GM18867 (cell line): ENCODE data around the gene PRKD1.

Experiments
- ATAC-seq: cut with Tn5 transposase; IDR thresholded peaks from one replicate; pipeline ENCODE4 v1.9.1; 2021; ENCODE audit warnings: mild to moderate bottlenecking, moderate library complexity; ENCODE audit not compliant: unreplicated experiment

PRKD1 gene

DNA sequence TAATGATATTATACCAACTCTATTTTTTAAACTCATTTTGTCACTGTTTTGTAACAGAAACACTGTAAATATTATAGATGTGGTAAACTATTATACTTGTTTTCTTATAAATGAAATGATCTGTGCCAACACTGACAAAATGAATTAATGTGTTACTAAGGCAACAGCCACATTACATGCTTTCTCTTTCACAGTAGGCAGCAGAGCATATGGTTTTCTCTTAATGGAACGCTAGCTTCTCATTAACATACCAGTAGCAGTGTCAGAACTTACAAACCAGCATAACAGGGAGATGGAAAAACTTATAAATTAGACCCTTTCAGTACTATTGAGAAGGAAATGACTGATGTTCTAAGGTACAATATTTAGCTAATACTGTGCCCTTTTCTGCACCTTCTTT, 398.8 kb downstream of the PRKD1 start:
- no peak for ATAC-seq

DNA sequence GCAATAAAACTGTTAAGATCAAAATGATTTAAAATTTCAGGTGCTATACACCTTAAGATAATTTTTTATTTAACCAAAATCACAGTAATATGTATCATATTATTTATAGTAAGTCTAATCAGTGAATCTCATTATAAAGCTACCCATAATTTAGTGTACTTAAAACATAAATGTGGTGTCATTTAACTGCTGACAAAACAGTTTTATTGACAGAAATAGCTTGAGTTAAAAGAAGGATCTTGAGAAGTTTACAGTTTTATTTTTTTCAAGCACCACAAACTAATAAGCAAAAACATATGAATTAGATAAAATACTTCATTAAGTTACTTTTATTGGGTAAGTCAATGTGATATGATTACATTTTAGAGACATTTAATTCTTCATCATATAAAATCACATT, 400.4 kb downstream of the PRKD1 start:
- no peak for ATAC-seq
